H7 (cell line): ENCODE measurements around the gene SGF29. TPM values are rescaled to one million over a fixed set of nuclear protein-coding genes. Genes with fewer than 3 reads are reported as not detected.
"Not testable (repeated sequence)": the region's sequence is repeated elsewhere in the genome, so short reads cannot be mapped to it uniquely, and the experiment has no call there.

Experiments used
- DNase-seq: peaks from one replicate; pipeline ENCODE4 v3.0.0; 2012
- H3K27me3 ChIP-seq: 2 replicates; pipeline ENCODE4 v1.6.0; 2011; ENCODE audit warnings: mild to moderate bottlenecking, low read length; ENCODE audit not compliant: control insufficient read depth, insufficient read depth
- H3K36me3 ChIP-seq: replicated peaks from 2 replicates; pipeline ENCODE4 v1.5.1; 2011; ENCODE audit warnings: low read length; ENCODE audit not compliant: control insufficient read depth, insufficient read depth
- H3K4me3 ChIP-seq: 2 replicates; pipeline ENCODE4 v1.5.1; 2011; ENCODE audit warnings: low read depth, mild to moderate bottlenecking, control low read depth, low read length, moderate library complexity; ENCODE audit not compliant: insufficient read depth
- total RNA-seq: library from RNA; depleted of rRNA; stranded (reverse); fragments of >200 nt; shearing (Covaris generic); gene quantifications from 2 replicates; pipeline ENCODE4 v1.2.3, GENCODE V29; 2014

Gene SGF29
- total RNA-seq, 1 experiment from 2014 or later = 21.8 TPM

DNA sequence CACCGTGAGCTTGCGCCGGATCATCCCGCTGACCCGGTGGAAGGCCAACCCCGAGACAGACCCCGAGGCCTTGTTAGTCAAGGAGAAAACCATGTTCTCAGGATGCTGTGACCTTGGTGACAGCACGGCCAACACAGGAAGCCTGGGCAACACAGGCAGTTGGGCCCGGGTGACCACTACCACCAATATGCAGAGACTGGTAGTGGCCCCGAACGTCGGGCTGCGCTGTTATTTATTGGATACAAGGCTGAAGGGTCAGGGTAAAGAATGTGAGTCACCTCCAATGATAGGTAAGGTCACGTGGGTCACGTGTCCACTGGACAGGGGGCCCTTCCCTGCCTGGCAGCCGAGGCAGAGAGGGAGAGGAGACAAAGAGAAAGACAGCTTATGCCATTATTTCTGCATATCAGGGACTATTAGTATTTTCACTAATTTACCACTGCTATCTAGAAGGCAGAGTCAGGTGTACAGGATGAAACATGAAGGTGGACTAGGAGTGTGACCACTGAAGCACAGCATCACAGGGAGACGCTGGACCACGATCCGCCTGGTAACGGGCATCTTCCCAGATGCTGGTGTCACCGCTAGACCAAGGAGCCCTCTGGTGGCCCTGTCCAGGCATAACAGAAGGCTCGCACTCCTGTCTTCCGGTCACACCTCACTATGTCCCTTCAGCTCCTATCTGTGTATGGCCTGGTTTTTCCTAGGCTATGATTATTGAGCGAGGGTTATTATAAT lies 61.9 kb downstream of the SGF29 start:
- H3K36me3 ChIP-seq, H3K4me3 ChIP-seq, H3K27me3 ChIP-seq, DNase-seq: not testable (repeated sequence)

DNA sequence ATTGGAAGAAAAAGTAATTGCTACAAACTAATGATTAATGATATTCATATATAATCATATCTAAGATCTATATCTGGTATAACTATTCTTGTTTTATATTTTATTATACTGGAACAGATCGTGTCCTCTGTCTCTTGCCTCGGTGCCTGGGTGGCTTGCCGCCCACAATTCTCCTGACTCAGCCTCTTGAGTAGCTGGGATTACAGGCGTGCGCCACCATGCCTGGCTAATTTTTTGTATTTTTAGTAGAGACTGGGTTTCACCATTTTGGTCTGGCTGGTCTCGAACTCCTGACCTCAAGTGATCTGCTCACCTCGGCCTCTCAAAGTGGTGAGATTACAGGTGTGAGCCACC lies 62.5 kb downstream of the SGF29 start:
- not testable (repeated sequence) for H3K4me3 ChIP-seq, DNase-seq, H3K27me3 ChIP-seq, H3K36me3 ChIP-seq

DNA sequence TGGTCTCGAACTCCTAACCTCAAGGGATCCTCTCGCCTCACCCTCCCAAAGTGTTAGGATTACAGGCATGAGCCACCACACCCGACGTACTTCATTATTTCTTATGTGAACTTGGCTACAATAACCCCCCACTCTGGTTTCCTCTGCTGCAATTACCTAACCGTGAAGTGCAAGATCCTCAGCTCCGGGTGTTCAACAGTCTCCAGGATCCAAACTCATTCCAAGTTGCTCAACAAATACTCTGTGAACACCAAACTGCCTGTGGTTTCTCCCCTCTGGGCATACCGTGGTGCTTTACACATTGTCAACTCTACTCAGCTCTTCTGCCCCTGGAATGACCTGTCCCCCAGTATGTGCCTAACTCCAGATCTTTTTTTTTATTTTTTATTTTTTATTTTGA lies 62.9 kb downstream of the SGF29 start:
- Histone ChIP-seq H3K36me3 (no peaks in the 10 kb centered on the region), H3K27me3 (no peaks in the 10 kb centered on the region), H3K4me3 (no peak overlapping the region)
- DNase-seq = no peak

DNA sequence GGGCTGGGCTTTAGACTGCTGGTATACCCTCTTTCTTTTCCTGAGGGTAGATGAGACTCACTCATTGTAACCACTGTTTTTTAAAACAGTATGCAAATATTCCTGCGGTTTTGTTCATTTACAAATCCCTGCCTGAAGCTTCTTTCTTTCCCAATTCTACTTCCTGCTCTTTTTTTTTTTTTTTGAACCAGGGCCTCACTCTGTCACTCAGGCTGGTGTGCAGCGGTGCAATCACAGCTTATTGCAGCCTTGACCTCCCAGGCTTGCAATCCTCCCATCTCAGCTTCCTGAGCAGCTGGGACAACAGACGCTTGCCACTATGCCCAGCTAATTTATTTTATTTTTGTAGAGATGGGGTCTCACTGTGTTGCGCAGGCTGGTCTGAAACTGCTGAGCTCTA lies 64.2 kb downstream of the SGF29 start:
- Histone ChIP-seq H3K27me3 (no peaks in the 10 kb centered on the region), H3K36me3 (no peaks in the 10 kb centered on the region), H3K4me3 (no peak overlapping the region)
- no peak for DNase-seq

DNA sequence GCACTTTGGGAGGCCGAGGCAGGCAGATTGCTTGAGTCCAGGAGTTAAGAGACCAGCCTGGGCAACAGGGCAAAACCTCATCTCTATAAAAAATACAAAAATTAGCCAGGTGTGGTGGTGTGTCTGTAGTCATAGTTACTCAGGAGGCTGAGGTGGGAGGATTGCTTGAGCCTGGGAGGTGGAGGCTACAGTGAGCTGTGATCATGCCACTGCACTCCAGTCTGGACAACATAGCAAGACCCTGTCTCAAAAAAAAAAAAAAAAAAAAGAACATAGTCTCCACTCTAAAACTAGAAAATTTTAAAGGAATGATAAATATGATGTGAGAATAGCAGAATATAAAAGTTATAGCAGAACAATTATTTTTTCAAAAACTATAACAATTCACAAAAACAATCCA lies 66.6 kb downstream of the SGF29 start:
- not testable (repeated sequence) for DNase-seq, H3K4me3 ChIP-seq, H3K36me3 ChIP-seq, H3K27me3 ChIP-seq

DNA sequence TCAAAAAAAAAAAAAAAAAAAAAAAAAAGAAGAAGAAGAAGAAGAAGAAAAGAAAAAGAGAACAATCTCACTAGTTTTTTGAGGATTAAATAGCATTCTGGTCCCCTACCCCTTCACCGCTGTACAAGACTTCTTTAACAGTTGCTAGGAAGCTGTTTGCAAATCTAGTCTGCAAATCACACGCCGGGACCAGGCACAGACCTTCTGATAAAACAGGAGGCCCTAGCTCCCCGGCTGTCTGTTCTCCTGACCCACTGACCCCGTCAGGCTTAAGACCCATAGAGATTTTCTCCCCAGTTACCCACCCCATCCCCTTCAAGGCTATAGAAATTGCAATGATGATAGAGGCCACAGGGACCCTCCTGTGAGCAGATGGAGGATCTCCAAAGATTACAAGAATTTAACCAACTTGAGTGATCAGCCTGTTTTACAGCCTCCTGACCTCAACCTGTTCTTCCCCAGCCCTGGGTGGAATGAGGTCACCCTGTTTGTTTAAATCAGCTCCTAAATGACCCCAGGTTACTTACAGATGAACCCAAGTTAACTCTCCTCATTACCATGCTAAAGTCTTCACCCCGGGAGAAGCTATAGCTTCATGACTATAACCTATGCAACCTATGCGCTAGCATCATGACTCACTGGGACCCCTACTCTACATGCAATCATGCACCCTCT lies 67.9 kb downstream of the SGF29 start:
- no peaks in the 10 kb centered on the region for H3K27me3 ChIP-seq
- no peaks in the 10 kb centered on the region for H3K36me3 ChIP-seq
- no peak overlapping the region for H3K4me3 ChIP-seq
- peak; percentile 18 for DNase-seq

DNA sequence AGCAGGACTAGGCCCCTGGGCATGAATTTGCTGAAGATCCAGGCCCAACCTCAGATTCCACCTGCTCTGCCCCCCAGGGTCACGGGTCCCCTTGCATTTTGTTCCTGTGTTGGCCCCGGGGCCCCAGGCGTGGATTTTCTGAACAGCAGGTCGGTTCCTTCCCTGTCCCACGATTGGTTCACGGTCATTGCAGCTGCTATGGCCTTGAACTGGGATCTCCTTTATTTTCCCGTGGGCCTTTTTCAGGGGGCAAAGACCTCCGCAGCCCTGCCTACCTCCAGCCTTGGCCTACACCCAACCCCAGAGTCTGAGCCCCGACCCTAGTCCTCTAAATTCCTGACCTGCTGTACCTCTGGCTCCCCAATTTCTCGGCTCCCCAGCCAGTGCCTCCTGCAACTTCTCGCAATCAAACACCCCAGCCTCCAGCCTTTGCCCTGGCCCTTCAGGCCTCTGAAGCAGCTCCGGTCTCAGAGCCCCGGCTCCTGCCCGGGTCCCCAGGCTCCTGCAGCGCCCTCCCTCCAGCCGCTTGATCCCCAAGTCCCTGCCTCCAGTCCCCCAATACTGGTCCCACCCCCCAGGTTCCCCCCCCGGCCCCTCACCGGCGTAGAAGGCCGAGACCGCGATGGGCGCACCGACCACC lies 68.9 kb downstream of the SGF29 start:
- DNase-seq = peak; percentile 28
- H3K36me3 ChIP-seq, H3K4me3 ChIP-seq, H3K27me3 ChIP-seq: not testable (repeated sequence)

DNA sequence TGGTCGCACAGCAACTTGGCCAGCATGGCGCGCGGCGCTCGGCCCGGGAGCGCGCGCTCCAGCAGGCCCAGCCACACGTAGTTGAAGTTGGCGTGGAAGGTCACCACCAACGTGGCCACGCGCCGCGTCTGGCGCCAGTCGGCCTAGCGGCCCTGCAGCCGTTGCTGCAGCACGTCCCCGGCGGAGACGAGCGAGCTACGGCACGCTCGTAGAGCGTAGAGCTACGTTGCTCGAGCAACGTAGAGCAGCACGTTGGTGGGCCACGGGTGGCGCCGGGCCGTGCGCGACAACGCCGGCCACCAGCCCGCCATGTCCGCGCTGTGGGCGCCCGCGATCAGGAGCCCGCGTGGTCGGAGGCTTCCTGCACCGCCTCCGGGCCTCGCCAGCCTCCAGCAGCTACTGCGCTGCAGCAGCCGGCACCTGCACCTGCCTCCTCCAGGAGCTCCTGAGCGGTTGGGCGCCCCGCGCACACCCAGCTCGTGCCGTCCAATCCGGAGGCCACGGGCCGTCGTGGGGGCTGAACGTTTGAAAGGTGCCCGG lies 69.5 kb downstream of the SGF29 start:
- Histone ChIP-seq H3K36me3 (no peaks in the 10 kb centered on the region), H3K4me3 (no peak overlapping the region), H3K27me3 (no peaks in the 10 kb centered on the region)
- DNase-seq = peak; percentile 32

DNA sequence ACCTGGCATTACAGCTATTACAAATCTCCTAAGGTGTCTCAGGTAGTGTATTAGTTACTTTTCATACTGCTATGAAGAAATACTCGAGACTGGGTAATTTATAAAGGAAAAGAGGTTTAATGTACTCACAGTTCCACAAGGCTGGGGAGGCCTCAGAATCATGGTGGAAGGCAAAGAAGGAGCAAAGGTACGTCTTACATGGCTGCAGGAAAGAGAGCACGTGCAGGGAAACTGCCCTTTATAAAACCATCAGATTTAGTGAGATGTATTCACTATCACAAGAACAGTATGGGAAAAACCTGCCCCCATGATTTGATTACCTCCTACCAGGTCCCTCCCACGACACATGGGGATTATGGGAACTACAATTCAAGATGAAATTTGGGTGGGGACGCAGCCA lies 77.2 kb downstream of the SGF29 start:
- DNase-seq, H3K4me3 ChIP-seq, H3K27me3 ChIP-seq, H3K36me3 ChIP-seq: not testable (repeated sequence)

DNA sequence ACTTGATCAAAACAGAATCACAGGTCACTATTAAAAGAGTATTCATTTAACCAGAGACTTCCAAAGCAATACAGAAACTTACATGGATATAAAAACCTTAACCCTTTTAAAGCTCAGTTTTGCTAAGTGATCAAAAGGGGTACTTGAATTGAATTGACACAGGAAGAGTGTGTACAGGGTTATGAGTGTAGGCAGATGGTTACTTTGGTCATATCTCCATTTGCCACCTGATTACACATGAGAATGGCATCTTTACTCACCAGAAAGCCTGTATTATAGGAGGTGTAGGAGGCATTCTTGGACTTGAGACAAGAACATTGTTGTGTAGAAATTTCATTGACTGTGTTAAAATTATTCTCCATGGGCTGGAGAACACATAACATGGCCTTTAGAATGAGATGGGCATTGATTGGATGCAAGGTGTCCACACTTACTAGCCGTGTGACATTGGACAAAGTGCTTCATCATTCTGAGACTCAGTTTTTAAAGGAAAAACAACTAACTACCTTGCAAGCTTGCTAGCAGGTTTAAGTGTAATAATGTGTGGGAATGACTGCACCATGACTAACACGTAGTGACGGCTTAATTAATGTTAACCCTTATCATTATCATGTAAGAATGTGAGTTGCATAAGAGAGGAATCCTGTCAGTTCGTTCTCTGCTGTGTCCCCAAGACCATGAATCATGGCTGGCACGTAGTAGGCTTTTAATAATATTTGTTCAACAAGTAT lies 82.5 kb downstream of the SGF29 start:
- DNase-seq, H3K4me3 ChIP-seq, H3K27me3 ChIP-seq: not testable (repeated sequence)

DNA sequence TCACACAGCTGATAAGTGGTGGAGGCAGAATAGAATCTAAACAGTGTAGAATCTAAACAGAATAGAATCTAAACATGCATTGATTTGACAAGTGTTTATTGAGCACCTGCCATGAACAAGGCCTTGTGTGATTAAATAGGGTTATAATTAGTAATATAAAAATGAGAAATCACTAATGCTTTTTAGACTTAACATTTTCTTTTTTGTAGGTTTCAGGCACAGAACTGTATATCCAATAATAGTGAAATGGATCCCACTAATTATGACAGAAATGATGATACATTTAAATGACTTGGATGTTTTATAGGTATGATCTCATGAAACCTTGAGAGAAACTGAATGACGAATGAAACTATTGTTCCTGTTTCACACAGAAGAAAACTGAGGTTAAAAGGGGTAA lies 84.0 kb downstream of the SGF29 start, which contains the start of gene NPIPB8:
Gene NPIPB8, plus strand, starts transcription at position 301 of the 400 bp plus-strand sequence. CDS start 296 bp downstream, outside the sequence.
- not testable (repeated sequence) for DNase-seq, H3K4me3 ChIP-seq, H3K36me3 ChIP-seq, H3K27me3 ChIP-seq

More for the DNA sequence above, 82.5 kb downstream of the SGF29 start:
- H3K36me3 ChIP-seq = not testable (repeated sequence)

DNA sequence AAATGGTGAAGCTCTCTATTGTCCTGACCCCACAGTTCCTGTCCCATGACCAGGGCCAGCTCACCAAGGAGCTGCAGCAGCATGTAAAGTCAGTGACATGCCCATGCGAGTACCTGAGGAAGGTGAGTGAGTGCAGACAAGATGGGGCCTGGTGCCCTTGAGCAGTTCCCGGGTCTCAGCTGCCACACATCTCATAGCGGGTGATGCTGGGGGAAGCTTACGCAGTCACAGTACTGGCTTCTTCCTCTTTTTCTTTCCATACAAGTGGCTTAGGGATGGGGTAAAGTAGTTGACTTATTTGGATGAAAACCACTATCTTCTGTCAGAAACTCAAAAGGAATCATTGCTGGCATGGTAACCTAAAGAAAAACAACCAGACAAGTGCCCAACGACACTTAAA lies 84.6 kb downstream of the SGF29 start:
- H3K4me3 ChIP-seq, H3K36me3 ChIP-seq: not testable (repeated sequence)

DNA sequence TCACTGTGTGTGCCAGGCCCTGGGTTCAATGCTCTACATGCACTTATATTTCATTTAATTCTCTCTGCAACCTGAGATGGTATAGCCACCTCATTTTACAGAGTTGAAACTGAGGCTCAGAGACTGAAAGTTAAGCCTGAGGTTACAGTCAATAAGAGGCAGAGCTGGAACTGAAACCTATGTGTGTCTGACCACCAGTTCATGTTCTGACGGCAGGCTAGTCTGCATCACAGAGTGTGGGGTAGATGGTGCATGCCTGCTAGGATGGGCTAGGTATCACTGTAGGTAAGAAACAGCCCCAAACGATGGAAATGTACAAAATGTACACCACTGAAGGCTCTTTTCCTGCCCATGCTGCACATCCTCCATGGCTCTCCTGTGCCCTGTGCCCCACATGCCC lies 86.2 kb downstream of the SGF29 start:
- not testable (repeated sequence) for H3K27me3 ChIP-seq, H3K4me3 ChIP-seq, H3K36me3 ChIP-seq, DNase-seq

More for the DNA sequence above, 84.6 kb downstream of the SGF29 start:
- H3K27me3 ChIP-seq, DNase-seq: not testable (repeated sequence)
